Measurements from ENCODE around the gene SNAI3.

Gene SNAI3

DNA sequence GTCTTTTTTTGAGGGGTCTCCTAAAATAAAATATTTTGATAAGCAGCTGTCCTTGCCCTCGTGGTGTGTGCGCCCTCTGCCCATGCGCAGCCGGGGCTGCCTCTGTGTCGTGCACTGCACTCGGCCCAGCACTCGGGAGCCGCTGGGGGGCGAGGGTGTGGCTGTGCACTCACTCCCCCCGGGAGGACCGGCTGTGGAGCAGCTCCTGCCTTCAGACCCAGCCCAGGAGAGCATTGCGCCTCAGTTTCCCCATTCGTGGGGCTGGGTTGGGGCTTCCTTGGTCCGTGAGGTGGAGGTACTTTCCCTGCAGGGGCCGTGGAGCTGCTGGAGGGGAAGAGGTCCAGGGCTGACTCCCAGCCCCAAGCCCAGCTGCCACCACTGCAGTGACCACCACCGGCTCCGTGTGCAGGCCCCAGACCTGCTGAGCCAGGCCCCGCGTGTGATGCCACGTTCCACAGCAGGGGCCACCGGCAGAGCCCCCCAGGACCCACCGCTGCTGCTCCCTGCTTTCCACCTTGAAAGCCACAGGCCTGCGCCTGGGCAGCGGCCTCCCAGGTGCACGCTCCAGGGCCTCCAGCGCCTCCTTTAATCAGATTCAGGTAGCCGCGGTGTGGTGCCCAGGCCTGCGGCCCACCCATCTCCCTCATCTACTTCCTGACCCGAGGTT lies 54.3 kb downstream of the SNAI3 start:
- DNase-seq: no peak

DNA sequence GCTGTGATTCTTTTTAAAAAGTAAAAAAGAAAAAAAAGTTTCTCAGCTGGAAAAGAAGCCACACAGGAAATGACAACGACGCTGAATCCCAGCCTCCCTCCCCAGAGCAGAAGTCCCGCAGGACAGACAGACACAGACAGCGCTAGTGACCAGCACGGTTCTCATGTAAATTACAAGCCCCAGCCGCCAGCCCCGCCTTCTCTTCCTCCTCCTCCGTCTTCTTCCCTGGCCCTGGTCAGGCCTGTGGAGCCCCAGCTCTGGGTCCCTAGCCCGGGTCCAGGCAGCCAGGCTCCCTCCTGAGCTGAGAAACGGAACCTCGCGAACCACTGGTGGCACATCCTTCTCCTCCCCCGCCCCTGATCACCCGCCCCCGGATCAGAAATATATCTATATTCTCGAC lies 54.9 kb downstream of the SNAI3 start:
- DNase-seq: no peak

DNA sequence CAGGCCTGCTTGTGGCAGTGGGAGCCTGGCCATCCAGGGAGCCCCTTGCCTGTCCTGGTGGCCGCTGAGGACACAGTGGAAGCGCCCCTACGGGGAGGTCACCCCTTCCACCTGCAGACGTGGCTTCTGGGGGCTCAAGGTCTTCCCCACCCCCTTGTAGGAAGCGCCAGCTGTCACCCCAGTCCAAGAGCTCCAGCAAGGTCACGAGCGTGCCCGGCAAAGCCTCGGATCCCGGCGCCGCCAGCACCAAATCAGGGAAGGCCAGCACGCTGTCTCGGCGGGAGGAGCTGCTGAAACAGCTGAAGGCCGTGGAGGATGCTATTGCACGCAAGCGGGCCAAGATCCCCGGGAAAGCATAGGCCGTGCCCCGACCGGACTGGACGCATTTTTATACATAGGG lies 55.4 kb downstream of the SNAI3 start:
- no peak for DNase-seq

DNA sequence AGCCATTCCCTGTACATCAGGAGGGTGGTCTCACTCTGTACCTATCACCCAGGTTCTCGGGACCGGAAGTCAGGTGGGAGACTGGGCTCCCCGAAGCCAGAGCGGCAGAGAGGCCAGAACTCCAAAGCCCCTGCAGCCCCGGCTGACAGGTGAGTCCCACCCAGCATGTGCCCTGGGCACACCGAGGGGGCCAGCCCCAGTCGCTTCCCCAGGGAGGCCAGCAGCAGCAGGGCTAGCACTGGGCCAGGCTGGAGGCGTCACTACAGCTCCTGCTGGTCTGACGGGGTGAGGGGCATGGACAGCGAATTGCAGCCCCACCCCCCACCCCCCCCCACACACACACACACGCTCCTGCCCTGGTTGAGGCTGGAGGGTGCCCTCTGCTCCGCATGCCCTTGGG lies 55.9 kb downstream of the SNAI3 start:
- DNase-seq: no peak

DNA sequence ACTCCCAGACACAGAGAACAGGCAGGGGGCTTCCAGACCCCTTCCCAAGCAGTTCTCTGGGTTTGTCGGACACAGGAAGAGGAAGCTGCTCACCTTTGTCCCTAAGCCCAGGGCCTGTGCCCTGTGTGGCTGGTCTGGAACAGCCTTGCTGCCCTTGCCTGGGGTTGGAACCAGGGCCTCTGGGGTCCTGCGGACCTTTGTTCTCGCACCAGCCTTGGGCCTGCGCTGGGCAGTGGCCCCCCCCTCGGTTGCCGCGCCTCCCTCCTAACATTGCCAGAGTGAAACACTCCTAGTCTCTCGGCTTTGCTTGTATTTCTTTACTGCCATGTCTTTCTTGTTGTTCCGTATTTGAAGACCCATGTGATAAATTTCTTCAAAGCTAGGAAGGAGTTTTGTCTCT lies 56.5 kb downstream of the SNAI3 start:
- no peak for DNase-seq

DNA sequence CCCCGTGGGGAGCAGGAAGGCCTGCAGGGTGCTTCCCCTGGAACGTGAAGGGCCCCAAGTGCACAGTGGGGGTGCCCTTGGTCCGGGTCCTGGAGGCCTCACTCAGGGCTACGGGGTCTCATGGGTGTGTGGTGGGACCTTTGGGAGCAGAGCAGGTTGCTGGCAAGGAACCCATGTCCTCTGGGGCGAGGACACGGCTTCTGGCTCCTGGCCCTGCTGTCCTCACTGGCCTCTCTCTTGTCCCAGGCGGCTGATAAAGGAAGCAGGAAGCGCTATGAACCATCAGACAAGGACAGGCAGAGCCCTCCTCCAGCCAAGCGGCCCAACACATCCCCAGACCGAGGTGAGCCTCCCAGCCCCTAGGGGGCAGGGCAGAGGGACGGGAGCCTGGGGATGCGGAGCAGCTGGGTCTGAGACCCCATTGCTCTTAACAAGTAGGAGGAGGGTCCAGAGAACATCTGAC lies 57.8 kb downstream of the SNAI3 start:
- DNase-seq: no peak

All from kidney glomerular epithelial cell (primary cell).